ENCODE measurements around the gene ZDHHC11B. TPM values are rescaled to one million over a fixed set of nuclear protein-coding genes. Genes with fewer than 3 reads are reported as not detected.

Gene ZDHHC11B
- total and polyA plus RNA-seq, 2 donors (not counting 1 experiment from before 2014, with no cell fraction given): 0.52 TPM; not detected in 1

DNA sequence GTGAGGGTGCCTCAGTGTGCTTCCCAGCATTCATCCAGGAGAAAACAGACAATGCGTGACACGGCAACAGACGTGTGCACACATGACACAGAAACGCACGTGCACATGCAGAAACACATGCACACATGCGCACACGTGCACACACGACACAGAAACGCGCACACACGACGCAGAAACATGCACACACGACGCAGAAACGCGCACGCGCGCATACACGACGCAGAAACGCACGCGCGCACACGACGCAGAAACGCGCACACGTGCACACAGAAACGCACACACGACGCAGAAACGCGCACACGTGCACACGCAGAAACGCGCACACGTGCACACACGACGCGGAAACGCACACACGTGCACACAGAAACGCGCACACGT is 107.8 kb downstream of the ZDHHC11B start:
- no peaks in the 10 kb centered on the region for H3K9me3 Mint-ChIP-seq (ENCODE audit: insufficient read depth)
- Histone ChIP-seq H3K9ac (ENCODE audit: low read length) (no peak overlapping the region), H3K9me3 (ENCODE audit: control extremely low read depth in 1 of 3, control insufficient read depth in 2 of 3, insufficient read depth in 1 of 3, low read length in 2 of 3) (peaks cover 0 to 18% (median 0%) of the 10 kb centered on the region in 3 donors), H3K4me3 (ENCODE audit: control extremely low read depth in 1 of 5, extremely low read depth in 1 of 5, insufficient read depth in 1 of 5, low read depth in 2 of 5, low read length in 4 of 5) (no peak overlapping the region), H3K4me1 (ENCODE audit: control insufficient read depth in 2 of 2, insufficient read depth in 2 of 2, low read length in 2 of 2) (peaks cover 19 to 22% of the 10 kb centered on the region in 2 donors), H3K79me2 (ENCODE audit: control insufficient read depth, insufficient read depth, low read length) (no peaks in the 10 kb centered on the region), H3K36me3 (replicated peaks in 1 of 2; ENCODE audit: control extremely low read depth in 1 of 2, control insufficient read depth in 1 of 2, extremely low read depth in 1 of 2, insufficient read depth in 2 of 2, low read length in 1 of 2) (no peaks in the 10 kb centered on the region), H2AFZ (ENCODE audit: insufficient read depth, low read depth, low read length, poor library complexity, severe bottlenecking) (no peak overlapping the region), H3K4me2 (replicated peaks; ENCODE audit: low read depth, low read length, poor library complexity, severe bottlenecking) (no peak overlapping the region), H4K20me1 (ENCODE audit: control insufficient read depth, insufficient read depth, low read length, poor library complexity, severe bottlenecking) (no peaks in the 10 kb centered on the region), H3K27me3 (replicated peaks in 1 of 4; ENCODE audit: control extremely low read depth in 1 of 4, control insufficient read depth in 3 of 4, insufficient read depth in 4 of 4, low read length in 3 of 4) (peaks cover 0 to 39% (median 5%) of the 10 kb centered on the region in 4 experiments), H3K27ac (ENCODE audit: low read length in 2 of 2) (no peak overlapping the region)
- ATAC-seq (ENCODE audit: low read depth): no peak
- ChIA-PET POLR2A (no interaction called here), CTCF (interaction anchor here (1.2 kb wide), 1 partner anchor 226 kb away, joined by 4 read pairs; no protein-coding TSS in a partner anchor)
- 97% methylated on average over 48 of the region's 48 CpGs for WGBS (ENCODE audit: insufficient coverage)
- H3K4me1 Mint-ChIP-seq: peaks cover 12% of the 10 kb centered on the region
- H3K27ac Mint-ChIP-seq: no peak overlapping the region
- H3K27me3 Mint-ChIP-seq: peaks cover 5% of the 10 kb centered on the region
- TF ChIP-seq CTCF (IDR thresholded peaks at IDR 0.05) (no peak), EZH2 (IDR thresholded peaks at IDR 0.05; ENCODE audit: borderline replicate concordance, insufficient read depth, low read depth, low read length, poor library complexity, severe bottlenecking) (no peak)
- H3K4me3 Mint-ChIP-seq: no peak overlapping the region
- DNase-seq: no peak
- intact Hi-C loops (cut with micrococcal nuclease): no loop called here

- Mint-ChIP-seq H3K4me3 (no peak overlapping the region), H3K27me3 (peaks cover 5% of the 10 kb centered on the region), H3K9me3 (ENCODE audit: insufficient read depth) (no peaks in the 10 kb centered on the region), H3K27ac (no peak overlapping the region), H3K4me1 (peaks cover 12% of the 10 kb centered on the region)
- peaks cover 22 to 23% of the 10 kb centered on the region in 2 donors for H3K4me1 ChIP-seq (ENCODE audit: control insufficient read depth in 2 of 2, insufficient read depth in 2 of 2, low read length in 2 of 2)
- POLR2A ChIA-PET: no interaction called here
- H4K20me1 ChIP-seq (ENCODE audit: control insufficient read depth, insufficient read depth, low read length, poor library complexity, severe bottlenecking): no peaks in the 10 kb centered on the region
- intact Hi-C loops (cut with micrococcal nuclease): no loop called here
- no peak overlapping the region for H3K27ac ChIP-seq (ENCODE audit: low read length in 2 of 2)
- H3K36me3 ChIP-seq (replicated peaks in 1 of 2; ENCODE audit: control extremely low read depth in 1 of 2, control insufficient read depth in 1 of 2, extremely low read depth in 1 of 2, insufficient read depth in 2 of 2, low read length in 1 of 2): no peaks in the 10 kb centered on the region
- ATAC-seq (ENCODE audit: low read depth) (no peak), DNase-seq (no peak)
- H3K27me3 ChIP-seq (replicated peaks in 1 of 4; ENCODE audit: control extremely low read depth in 1 of 4, control insufficient read depth in 3 of 4, insufficient read depth in 4 of 4, low read length in 3 of 4): peaks cover 0 to 40% (median 5%) of the 10 kb centered on the region in 4 experiments
- no peak overlapping the region for H3K4me2 ChIP-seq (replicated peaks; ENCODE audit: low read depth, low read length, poor library complexity, severe bottlenecking)
- H3K9ac ChIP-seq (ENCODE audit: low read length): no peak overlapping the region
- TF ChIP-seq EZH2 (IDR thresholded peaks at IDR 0.05; ENCODE audit: borderline replicate concordance, insufficient read depth, low read depth, low read length, poor library complexity, severe bottlenecking): no peak
- TF ChIP-seq CTCF (IDR thresholded peaks at IDR 0.05): no peak
- H3K4me3 ChIP-seq (ENCODE audit: control extremely low read depth in 1 of 5, extremely low read depth in 1 of 5, insufficient read depth in 1 of 5, low read depth in 2 of 5, low read length in 4 of 5): no peak overlapping the region
- H3K79me2 ChIP-seq (ENCODE audit: control insufficient read depth, insufficient read depth, low read length): no peaks in the 10 kb centered on the region
- CTCF ChIA-PET: interaction anchor here (1.0 kb wide), 1 partner anchor 228 kb away, joined by 4 read pairs; no protein-coding TSS in a partner anchor
- H2AFZ ChIP-seq (ENCODE audit: insufficient read depth, low read depth, low read length, poor library complexity, severe bottlenecking): no peak overlapping the region
- WGBS (ENCODE audit: insufficient coverage): 82% methylated on average over 31 of the region's 36 CpGs
- H3K9me3 ChIP-seq (ENCODE audit: control extremely low read depth in 1 of 3, control insufficient read depth in 2 of 3, insufficient read depth in 1 of 3, low read length in 2 of 3): peaks cover 0 to 18% (median 0%) of the 10 kb centered on the region in 3 donors
Measured at GRCh38 chr5:675871-676698, 108.4 kb downstream of the ZDHHC11B start.
